ENCODE data around the gene UGT1A7.

The UGT1A7 gene

DNA sequence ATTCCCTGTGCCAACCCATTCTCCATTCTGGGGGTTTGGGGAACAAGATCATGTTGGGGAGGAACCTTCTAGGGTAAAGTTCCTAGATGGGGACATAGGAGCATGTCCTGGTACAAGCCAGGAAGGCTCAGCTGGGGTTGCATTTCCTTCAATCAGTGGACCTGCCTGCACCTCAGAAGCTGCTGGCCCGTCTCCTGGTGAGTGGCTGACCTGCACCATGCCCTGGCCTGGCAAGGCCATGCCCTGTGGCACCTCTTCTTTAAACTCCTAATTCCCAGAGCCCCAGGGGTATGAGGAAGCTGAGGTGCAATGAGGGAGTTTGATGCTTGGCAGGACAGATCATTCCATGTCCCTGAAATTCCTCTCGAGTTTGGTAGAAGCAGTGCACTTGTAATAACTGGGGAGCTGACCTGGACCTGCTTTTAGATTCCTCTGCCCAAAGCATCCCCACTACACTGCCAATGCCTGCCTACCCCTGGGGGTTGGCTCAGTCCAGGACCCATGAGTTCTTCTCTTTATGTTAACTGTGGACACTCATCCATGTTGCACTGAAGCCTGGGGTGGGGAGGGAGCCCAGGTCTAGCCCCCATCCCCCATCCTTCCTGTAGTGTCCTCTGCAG lies 121.7 kb downstream of the UGT1A7 start:
- Histone ChIP-seq H3K36me3 (replicated peaks; ENCODE audit: low read depth, low read length) (no peaks in the 10 kb centered on the region), H2AFZ (ENCODE audit: low read depth, low read length) (no peak overlapping the region), H4K20me1 (ENCODE audit: insufficient read depth, low read length) (no peaks in the 10 kb centered on the region), H3K9ac (ENCODE audit: low read length) (no peak overlapping the region), H3K4me1 (ENCODE audit: low read length) (no peaks in the 10 kb centered on the region), H3K27me3 (ENCODE audit: low read depth, low read length) (no peaks in the 10 kb centered on the region), H3K4me2 (ENCODE audit: low read length) (no peak overlapping the region), H3K9me3 (ENCODE audit: insufficient read depth, low read length) (no peaks in the 10 kb centered on the region), H3K27ac (ENCODE audit: low read length) (no peak overlapping the region), H3K79me2 (ENCODE audit: low read length) (no peaks in the 10 kb centered on the region), H3K4me3 (ENCODE audit: low read length) (no peak overlapping the region)
- TF ChIP-seq, protein P1, sequence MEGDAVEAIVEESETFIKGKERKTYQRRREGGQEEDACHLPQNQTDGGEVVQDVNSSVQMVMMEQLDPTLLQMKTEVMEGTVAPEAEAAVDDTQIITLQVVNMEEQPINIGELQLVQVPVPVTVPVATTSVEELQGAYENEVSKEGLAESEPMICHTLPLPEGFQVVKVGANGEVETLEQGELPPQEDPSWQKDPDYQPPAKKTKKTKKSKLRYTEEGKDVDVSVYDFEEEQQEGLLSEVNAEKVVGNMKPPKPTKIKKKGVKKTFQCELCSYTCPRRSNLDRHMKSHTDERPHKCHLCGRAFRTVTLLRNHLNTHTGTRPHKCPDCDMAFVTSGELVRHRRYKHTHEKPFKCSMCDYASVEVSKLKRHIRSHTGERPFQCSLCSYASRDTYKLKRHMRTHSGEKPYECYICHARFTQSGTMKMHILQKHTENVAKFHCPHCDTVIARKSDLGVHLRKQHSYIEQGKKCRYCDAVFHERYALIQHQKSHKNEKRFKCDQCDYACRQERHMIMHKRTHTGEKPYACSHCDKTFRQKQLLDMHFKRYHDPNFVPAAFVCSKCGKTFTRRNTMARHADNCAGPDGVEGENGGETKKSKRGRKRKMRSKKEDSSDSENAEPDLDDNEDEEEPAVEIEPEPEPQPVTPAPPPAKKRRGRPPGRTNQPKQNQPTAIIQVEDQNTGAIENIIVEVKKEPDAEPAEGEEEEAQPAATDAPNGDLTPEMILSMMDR (IDR thresholded peaks at IDR 0.05; ENCODE audit: low read depth, low read length) = no peak
- no peak for TF ChIP-seq EZH2phosphoT487 (IDR thresholded peaks at IDR 0.05; ENCODE audit: low read depth)

DNA sequence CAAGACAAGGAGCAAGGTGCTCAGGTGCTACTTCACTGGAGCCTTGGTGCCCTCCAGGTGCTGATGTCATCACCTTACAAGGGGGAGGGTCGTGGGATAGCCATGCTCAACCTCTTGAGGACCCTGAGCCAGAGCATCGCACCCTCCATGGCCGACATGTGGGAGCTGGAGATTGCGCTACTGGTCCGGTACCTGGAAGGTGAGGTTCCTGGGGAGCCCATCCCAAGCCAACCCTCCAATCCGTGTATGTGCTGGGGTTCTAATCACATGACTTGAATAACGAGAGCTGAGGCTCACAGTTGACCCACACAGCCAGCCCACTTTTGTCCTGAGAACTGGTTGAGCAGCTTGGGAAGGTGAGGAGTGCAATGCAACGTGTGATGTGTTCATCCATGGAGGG lies 122.3 kb downstream of the UGT1A7 start:
- TF ChIP-seq EZH2phosphoT487 (IDR thresholded peaks at IDR 0.05; ENCODE audit: low read depth) = no peak
- TF ChIP-seq, protein P1 (IDR thresholded peaks at IDR 0.05; ENCODE audit: low read depth, low read length) = no peak
- Histone ChIP-seq H3K4me1 (ENCODE audit: low read length) (no peaks in the 10 kb centered on the region), H3K36me3 (replicated peaks; ENCODE audit: low read depth, low read length) (no peaks in the 10 kb centered on the region), H4K20me1 (ENCODE audit: insufficient read depth, low read length) (no peaks in the 10 kb centered on the region), H2AFZ (ENCODE audit: low read depth, low read length) (no peak overlapping the region), H3K9ac (ENCODE audit: low read length) (no peak overlapping the region), H3K27ac (ENCODE audit: low read length) (no peak overlapping the region), H3K79me2 (ENCODE audit: low read length) (no peaks in the 10 kb centered on the region), H3K4me3 (ENCODE audit: low read length) (no peak overlapping the region), H3K4me2 (ENCODE audit: low read length) (no peak overlapping the region), H3K9me3 (ENCODE audit: insufficient read depth, low read length) (no peaks in the 10 kb centered on the region), H3K27me3 (ENCODE audit: low read depth, low read length) (no peaks in the 10 kb centered on the region)

DNA sequence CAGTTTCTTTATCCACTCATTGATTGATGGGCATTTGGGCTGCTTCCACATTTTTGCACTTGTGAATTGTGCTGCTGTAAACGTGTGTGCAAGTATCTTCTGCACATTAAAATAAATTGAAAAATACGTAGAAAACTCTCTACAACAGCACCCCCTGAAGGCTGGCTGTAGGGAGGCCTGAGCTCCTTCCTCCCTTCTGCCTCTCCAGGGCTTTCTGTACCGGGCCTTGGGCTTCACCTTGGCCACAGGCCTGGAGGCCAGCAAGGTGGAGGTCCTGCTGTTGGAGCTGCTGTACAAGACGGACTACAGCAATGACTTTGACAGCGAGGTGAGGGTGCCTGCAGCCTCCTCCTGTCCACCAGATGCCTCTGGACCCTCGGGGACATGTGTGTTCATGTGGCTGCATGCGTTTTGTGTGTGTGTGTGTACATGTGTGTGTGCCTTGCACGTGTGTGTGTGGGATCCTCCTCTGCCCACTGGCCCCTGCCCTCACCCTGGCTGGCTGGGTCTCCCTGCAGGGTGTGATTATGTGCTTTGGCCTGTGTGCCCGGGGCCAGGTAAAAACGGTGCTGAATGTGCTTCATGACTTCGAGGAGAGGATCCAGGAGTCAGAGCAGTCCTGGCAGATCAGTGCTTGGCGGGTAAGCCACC lies 125.6 kb downstream of the UGT1A7 start:
- no peaks in the 10 kb centered on the region for H4K20me1 ChIP-seq (ENCODE audit: insufficient read depth, low read length)
- no peaks in the 10 kb centered on the region for H3K9me3 ChIP-seq (ENCODE audit: insufficient read depth, low read length)
- H2AFZ ChIP-seq (ENCODE audit: low read depth, low read length) = no peak overlapping the region
- H3K4me3 ChIP-seq (ENCODE audit: low read length) = no peak overlapping the region
- no peaks in the 10 kb centered on the region for H3K36me3 ChIP-seq (replicated peaks; ENCODE audit: low read depth, low read length)
- TF ChIP-seq, protein P1 (IDR thresholded peaks at IDR 0.05; ENCODE audit: low read depth, low read length) = no peak
- no peak for TF ChIP-seq EZH2phosphoT487 (IDR thresholded peaks at IDR 0.05; ENCODE audit: low read depth)
- no peak overlapping the region for H3K9ac ChIP-seq (ENCODE audit: low read length)
- no peaks in the 10 kb centered on the region for H3K27me3 ChIP-seq (ENCODE audit: low read depth, low read length)
- no peaks in the 10 kb centered on the region for H3K4me1 ChIP-seq (ENCODE audit: low read length)
- H3K4me2 ChIP-seq (ENCODE audit: low read length) = no peak overlapping the region
- H3K79me2 ChIP-seq (ENCODE audit: low read length) = no peaks in the 10 kb centered on the region
- no peak overlapping the region for H3K27ac ChIP-seq (ENCODE audit: low read length)

DNA sequence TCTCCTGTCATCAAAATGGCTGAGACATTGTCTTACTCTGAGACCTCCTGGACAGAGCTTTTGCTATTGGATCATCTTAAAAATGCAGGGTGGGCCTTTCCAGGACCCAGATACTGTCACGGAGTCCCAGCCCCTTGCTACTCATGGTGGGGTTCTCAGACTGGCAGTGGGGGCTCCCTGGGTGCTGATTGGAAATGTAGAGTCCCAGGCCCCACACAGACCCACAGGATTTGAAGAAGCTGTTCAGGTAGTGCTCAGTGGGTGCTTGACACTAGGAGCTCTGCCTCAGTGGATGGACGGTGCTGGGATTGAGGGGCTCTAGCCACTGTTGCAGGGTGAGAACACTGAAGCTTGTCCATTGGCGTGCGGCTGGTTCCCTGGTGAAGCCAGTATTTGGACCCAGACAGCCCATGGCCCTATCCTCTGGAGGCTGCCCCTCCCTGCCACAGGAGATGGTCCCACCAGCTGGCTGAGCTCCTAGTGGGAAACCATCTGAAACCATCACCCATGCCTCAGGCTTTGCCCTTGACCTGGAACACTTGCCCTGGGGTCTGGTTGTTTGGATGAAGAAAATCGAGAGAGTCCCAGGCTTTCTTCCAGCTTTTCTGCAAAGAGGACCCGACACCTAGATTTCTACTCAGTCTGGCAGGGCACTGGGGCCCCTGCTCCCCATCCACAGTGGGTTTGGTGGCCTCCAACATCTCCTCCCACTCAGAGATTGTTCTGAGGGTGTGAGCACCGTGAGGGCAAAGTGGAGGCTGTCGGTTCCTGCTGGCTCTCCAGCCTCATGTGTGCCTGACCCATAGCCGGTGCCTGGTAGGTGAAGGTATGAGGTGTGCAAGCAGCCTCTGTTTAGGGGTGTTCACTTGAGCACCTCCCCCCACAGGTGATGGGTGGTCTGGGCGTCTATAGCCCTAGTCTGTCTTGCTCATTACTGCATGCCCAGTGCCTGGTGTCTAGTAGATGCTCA lies 126.5 kb downstream of the UGT1A7 start:
- Histone ChIP-seq H3K4me1 (ENCODE audit: low read length) (no peaks in the 10 kb centered on the region), H3K4me2 (ENCODE audit: low read length) (no peak overlapping the region), H3K4me3 (ENCODE audit: low read length) (no peak overlapping the region), H3K27me3 (ENCODE audit: low read depth, low read length) (no peaks in the 10 kb centered on the region), H2AFZ (ENCODE audit: low read depth, low read length) (no peak overlapping the region), H3K27ac (ENCODE audit: low read length) (no peak overlapping the region), H3K79me2 (ENCODE audit: low read length) (no peaks in the 10 kb centered on the region), H4K20me1 (ENCODE audit: insufficient read depth, low read length) (no peaks in the 10 kb centered on the region), H3K9me3 (ENCODE audit: insufficient read depth, low read length) (no peaks in the 10 kb centered on the region), H3K36me3 (replicated peaks; ENCODE audit: low read depth, low read length) (no peaks in the 10 kb centered on the region), H3K9ac (ENCODE audit: low read length) (no peak overlapping the region)
- TF ChIP-seq, protein P1 (IDR thresholded peaks at IDR 0.05; ENCODE audit: low read depth, low read length) = no peak
- TF ChIP-seq EZH2phosphoT487 (IDR thresholded peaks at IDR 0.05; ENCODE audit: low read depth) = no peak
